ENCODE measurements around the gene ARHGEF3.

DNA sequence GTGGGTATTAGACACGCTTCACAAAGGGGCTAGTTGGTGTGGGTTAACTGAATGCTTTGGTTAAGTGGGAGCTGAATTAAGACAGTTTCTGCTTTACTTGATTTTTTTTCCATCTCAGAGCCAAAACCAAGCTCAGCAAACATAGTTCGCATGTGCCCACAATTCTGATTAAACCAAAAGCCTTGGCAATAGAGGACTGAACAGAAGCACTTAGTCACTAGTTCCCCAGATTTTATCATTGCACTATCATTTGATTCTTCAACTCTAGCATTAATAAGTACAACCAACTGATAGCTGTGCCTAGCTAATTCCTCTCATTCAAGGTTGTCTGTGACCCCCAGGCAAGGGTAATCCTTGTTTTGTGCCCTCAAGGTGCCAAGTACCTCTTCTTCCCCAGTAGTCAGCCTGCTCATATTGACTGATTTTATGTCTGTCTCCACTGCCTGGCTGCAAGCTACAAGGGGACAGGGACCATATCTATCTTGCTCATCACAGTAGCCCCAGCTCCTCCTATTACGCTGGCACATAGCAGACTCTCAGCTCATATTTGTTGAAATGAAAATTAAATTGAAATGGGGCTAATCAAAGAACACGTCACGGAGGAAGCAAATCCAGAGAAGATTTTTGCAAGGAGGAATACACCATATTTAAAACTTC, 9.9 kb upstream of the ARHGEF3 start:
- no peak for TF ChIP-seq EZH2 (IDR thresholded peaks at IDR 0.05)
- TF ChIP-seq POLR2AphosphoS5 (IDR thresholded peaks at IDR 0.05; ENCODE audit: borderline replicate concordance, low read depth, low read length) = no peak
- no peak for TF ChIP-seq FOXP2 (optimal IDR thresholded peaks at IDR 0.05; ENCODE audit: control extremely low read depth, extremely low read length, insufficient read depth)

Measured in SK-N-MC (cell line).